ENCODE results near the gene ZNF593OS. TPM values are rescaled to one million over a fixed set of nuclear protein-coding genes. Genes with fewer than 3 reads are reported as not detected.
A peak's percentile ranks its signal among the peaks of the same experiment; 100 is the strongest.

Gene ZNF593OS
- total RNA-seq, result not detected

GRCh38 chr1:26171084-26172072 is at the start of gene ZNF593OS:
TSS of gene ZNF593OS (minus strand) at chr1:26171832. CDS start at chr1:26171661, 171 bp downstream.
- H3K27ac ChIP-seq (replicated peaks in 1 of 4), result no peak within 1 kb of the TSS
- DNase-seq (ENCODE audit: extremely low spot score), result no peak
- peaks cover 0 to 12% (median 7%) of the 10 kb centered on the region in 4 donors for H3K36me3 ChIP-seq
- 92% methylated on average over 32 of the region's 34 CpGs for WGBS
- H3K27me3 ChIP-seq, result no peaks in the 10 kb centered on the region
- no peak for TF ChIP-seq POLR2AphosphoS5 (IDR thresholded peaks at IDR 0.05)
- H3K9me3 ChIP-seq, result no peaks in the 10 kb centered on the region
- peaks cover 19 to 28% (median 24%) of the 10 kb centered on the region in 4 donors for H3K4me1 ChIP-seq
- peak within 1 kb of the TSS; percentile 74 to 97 (median 91) for H3K4me3 ChIP-seq
- intact Hi-C loops (cut with DNase I), result loop anchor here (2.0 to 5.0 kb wide), 2 partner anchors 63 to 151 kb away; partner anchors contain the start of gene CEP85

GRCh38 chr1:26221094-26221493 is 49.5 kb upstream of the ZNF593OS start:
- TF ChIP-seq EP300 (IDR thresholded peaks at IDR 0.05) (no peak), CTCF (IDR thresholded peaks at IDR 0.05) (no peak), POLR2A (IDR thresholded peaks at IDR 0.05; ENCODE audit: low read depth) (no peak), POLR2AphosphoS5 (IDR thresholded peaks at IDR 0.05) (no peak)
- Histone ChIP-seq H3K36me3 (no peaks in the 10 kb centered on the region), H3K9me3 (no peaks in the 10 kb centered on the region), H3K27ac (replicated peaks in 1 of 4) (no peak overlapping the region), H3K27me3 (peaks cover 0 to 56% (median 5%) of the 10 kb centered on the region in 4 donors), H3K4me3 (no peak overlapping the region), H3K4me1 (peaks cover 11 to 14% (median 12%) of the 10 kb centered on the region in 4 donors)
- 94% methylated on average over 2 of the region's 2 CpGs for WGBS
- intact Hi-C loops (cut with DNase I), result no loop called here
- no peak for DNase-seq (ENCODE audit: extremely low spot score)

GRCh38 chr1:26220199-26220912 is 48.7 kb upstream of the ZNF593OS start:
- no peaks in the 10 kb centered on the region for H3K36me3 ChIP-seq
- intact Hi-C loops (cut with DNase I), result no loop called here
- no peak for TF ChIP-seq POLR2AphosphoS5 (IDR thresholded peaks at IDR 0.05)
- no peak for TF ChIP-seq POLR2A (IDR thresholded peaks at IDR 0.05; ENCODE audit: low read depth)
- TF ChIP-seq CTCF (IDR thresholded peaks at IDR 0.05), result no peak
- no peak for TF ChIP-seq EP300 (IDR thresholded peaks at IDR 0.05)
- no peak for DNase-seq (ENCODE audit: extremely low spot score)
- peaks cover 0 to 48% (median 2%) of the 10 kb centered on the region in 4 donors for H3K27me3 ChIP-seq
- 82% methylated on average over 20 of the region's 27 CpGs for WGBS
- no peak overlapping the region for H3K27ac ChIP-seq (replicated peaks in 1 of 4)
- H3K9me3 ChIP-seq, result no peaks in the 10 kb centered on the region
- H3K4me1 ChIP-seq, result peaks cover 5 to 7% (median 6%) of the 10 kb centered on the region in 4 donors
- H3K4me3 ChIP-seq, result no peak overlapping the region

- Histone ChIP-seq H3K4me3 (no peak overlapping the region), H3K4me1 (no peaks in the 10 kb centered on the region), H3K36me3 (no peaks in the 10 kb centered on the region), H3K27me3 (peaks cover 0 to 40% (median 0%) of the 10 kb centered on the region in 4 donors), H3K27ac (replicated peaks in 1 of 4) (no peak overlapping the region), H3K9me3 (no peaks in the 10 kb centered on the region)
- no peak for TF ChIP-seq CTCF (IDR thresholded peaks at IDR 0.05)
- TF ChIP-seq POLR2AphosphoS5 (IDR thresholded peaks at IDR 0.05), result no peak
- TF ChIP-seq EP300 (IDR thresholded peaks at IDR 0.05), result no peak
- TF ChIP-seq POLR2A (IDR thresholded peaks at IDR 0.05; ENCODE audit: low read depth), result no peak
- DNase-seq (ENCODE audit: extremely low spot score), result no peak
- WGBS, result 69% methylated on average over 11 of the region's 11 CpGs
- intact Hi-C loops (cut with DNase I), result no loop called here
Measured at GRCh38 chr1:26218906-26219494, 47.4 kb upstream of the ZNF593OS start.

All from esophagus muscularis mucosa (tissue), 4 donors.